PFSK-1 (cell line): Measurements from ENCODE around the gene CD80.

ENCODE experiments used
- FOXP2 ChIP-seq: optimal IDR thresholded peaks from 2 replicates; pipeline ENCODE3; 2011; ENCODE audit warnings: borderline replicate concordance, control low read depth, inconsistent platforms; ENCODE audit not compliant: insufficient read depth; ENCODE audit errors: extremely low read length, extremely low read depth
- POLR2AphosphoS5 ChIP-seq: IDR thresholded peaks from 2 replicates; pipeline ENCODE4 v1.6.1; 2012; ENCODE audit warnings: low read depth, mild to moderate bottlenecking, control low read depth, low read length, moderate library complexity
- SIN3A ChIP-seq: IDR thresholded peaks from 2 replicates; pipeline ENCODE4 v1.6.1; 2012; ENCODE audit warnings: mild to moderate bottlenecking, low read length, moderate library complexity, borderline replicate concordance; ENCODE audit not compliant: insufficient read depth
- TAF1 ChIP-seq: IDR thresholded peaks from 2 replicates; pipeline ENCODE4 v1.6.1; 2012; ENCODE audit warnings: low read length, control low read depth, borderline replicate concordance; ENCODE audit not compliant: insufficient read depth
- TF ChIP-seq, protein P1 (sequence below), 2 experiments: IDR thresholded peaks; 2 replicates each; pipeline versions ENCODE4 v1.6.1 to v1.8.0; 2011 to 2012; ENCODE audit warnings: low read depth in 2 of 2, low read length in 2 of 2, control low read depth in 1 of 2, inconsistent platforms in 1 of 2, mild to moderate bottlenecking in 1 of 2, moderate library complexity in 1 of 2; ENCODE audit not compliant: insufficient read depth in 1 of 2

Gene CD80

DNA sequence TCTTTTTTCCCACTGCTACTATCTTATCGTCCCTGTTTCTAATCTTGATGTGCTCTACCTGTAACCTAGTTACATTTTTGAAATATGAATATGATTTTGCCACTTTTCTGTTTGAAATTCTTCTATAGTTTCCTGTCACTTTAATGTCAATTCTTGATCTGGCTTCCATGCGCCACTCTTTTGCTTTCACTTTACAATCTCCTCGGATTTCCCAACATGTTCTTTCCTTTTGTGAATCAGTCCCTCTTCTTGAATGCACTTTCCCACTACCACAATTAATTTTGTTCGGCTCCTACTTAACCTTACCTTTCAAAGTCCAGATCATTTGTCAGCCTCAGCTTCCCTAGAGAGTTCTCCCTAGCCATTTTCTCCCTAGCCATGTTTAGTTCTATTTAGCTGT is 52.8 kb downstream of the CD80 start:
- TF ChIP-seq FOXP2 (no peak), TAF1 (no peak), POLR2AphosphoS5 (no peak), SIN3A (no peak)
- TF ChIP-seq, protein P1, sequence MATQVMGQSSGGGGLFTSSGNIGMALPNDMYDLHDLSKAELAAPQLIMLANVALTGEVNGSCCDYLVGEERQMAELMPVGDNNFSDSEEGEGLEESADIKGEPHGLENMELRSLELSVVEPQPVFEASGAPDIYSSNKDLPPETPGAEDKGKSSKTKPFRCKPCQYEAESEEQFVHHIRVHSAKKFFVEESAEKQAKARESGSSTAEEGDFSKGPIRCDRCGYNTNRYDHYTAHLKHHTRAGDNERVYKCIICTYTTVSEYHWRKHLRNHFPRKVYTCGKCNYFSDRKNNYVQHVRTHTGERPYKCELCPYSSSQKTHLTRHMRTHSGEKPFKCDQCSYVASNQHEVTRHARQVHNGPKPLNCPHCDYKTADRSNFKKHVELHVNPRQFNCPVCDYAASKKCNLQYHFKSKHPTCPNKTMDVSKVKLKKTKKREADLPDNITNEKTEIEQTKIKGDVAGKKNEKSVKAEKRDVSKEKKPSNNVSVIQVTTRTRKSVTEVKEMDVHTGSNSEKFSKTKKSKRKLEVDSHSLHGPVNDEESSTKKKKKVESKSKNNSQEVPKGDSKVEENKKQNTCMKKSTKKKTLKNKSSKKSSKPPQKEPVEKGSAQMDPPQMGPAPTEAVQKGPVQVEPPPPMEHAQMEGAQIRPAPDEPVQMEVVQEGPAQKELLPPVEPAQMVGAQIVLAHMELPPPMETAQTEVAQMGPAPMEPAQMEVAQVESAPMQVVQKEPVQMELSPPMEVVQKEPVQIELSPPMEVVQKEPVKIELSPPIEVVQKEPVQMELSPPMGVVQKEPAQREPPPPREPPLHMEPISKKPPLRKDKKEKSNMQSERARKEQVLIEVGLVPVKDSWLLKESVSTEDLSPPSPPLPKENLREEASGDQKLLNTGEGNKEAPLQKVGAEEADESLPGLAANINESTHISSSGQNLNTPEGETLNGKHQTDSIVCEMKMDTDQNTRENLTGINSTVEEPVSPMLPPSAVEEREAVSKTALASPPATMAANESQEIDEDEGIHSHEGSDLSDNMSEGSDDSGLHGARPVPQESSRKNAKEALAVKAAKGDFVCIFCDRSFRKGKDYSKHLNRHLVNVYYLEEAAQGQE (IDR thresholded peaks at IDR 0.05; ENCODE audit: insufficient read depth in 1 of 2, low read depth in 2 of 2, low read length in 2 of 2): no peak

DNA sequence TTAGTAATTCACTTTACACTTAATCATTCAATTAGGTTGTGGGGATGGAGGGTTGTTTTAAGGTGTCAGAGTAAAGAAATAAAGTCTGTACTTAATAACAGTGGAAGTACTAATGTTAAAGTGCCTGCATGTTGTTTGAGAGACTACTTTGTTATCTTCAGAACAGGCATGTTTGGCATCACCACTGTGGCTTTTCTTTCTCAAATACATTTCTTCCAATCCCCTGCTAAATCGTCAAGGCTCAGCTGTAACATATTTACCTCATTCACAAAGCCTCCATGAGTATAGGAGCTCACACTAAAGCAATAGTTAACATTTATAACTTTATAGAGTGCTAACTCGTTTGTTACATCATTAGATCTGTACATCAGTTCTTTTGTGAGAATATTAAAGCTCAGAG is 58.5 kb downstream of the CD80 start:
- TF ChIP-seq FOXP2 (no peak), SIN3A (no peak), POLR2AphosphoS5 (no peak), TAF1 (no peak)
- TF ChIP-seq, protein P1 (IDR thresholded peaks at IDR 0.05; ENCODE audit: insufficient read depth in 1 of 2, low read depth in 2 of 2, low read length in 2 of 2): no peak

DNA sequence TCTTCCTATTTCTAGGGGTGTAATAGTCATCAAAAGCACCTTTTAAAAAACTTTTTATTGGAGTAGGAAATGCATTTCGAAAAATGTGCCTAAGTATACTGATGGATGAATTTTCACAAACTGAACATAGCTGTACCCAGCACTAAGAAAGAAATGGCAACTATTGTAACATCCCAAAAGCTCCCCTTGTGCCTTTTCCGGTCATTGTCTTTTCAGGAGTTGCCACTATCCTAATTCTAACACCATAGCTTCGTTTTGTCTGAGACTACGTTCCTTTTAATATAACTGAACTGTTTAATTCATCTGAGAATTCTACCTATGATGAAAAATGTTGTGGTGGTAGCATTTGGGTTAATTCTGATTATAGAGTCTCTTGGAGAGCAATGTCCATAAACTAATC is 59.1 kb downstream of the CD80 start:
- TF ChIP-seq, protein P1 (IDR thresholded peaks at IDR 0.05; ENCODE audit: insufficient read depth in 1 of 2, low read depth in 2 of 2, low read length in 2 of 2): no peak
- TF ChIP-seq SIN3A: no peak
- no peak for TF ChIP-seq POLR2AphosphoS5
- TF ChIP-seq FOXP2: no peak
- TF ChIP-seq TAF1: no peak

DNA sequence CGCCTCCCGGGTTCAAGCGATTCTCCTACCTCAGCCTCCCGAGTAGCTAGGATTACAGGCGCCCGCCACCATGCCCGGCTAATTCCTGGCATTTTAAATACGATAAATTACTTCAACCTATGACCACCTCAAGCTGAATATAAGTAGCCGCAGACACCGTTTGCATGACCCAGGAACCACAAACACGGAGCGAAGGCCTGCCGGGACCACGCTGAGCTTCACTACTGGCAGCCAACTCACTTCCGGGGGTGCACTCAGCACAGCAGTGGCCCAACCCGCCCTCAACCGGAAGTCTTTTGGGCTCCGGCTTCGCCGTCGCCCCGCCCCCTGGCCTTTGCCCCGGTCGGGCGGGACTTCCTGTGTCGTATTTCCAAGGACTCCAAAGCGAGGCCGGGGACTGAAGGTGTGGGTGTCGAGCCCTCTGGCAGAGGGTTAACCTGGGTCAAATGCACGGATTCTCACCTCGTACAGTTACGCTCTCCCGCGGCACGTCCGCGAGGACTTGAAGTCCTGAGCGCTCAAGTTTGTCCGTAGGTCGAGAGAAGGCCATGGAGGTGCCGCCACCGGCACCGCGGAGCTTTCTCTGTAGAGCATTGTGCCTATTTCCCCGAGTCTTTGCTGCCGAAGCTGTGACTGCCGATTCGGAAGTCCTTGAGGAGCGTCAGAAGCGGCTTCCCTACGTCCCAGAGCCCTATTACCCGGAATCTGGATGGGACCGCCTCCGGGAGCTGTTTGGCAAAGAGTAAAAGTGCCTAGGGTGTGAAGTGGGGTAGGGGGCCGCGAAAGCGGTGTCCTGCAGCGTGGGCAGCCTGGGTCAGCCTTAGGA is 61.0 kb downstream of the CD80 start, which contains the start of gene TIMMDC1:
TIMMDC1 (plus strand) TSS at position 362 of the 826 bp plus-strand sequence; CDS start at position 549, 187 bp downstream.
- peak; percentile 90; the same call in 1 of the 2 replicates for TF ChIP-seq TAF1
- TF ChIP-seq, protein P1 (IDR thresholded peaks at IDR 0.05; ENCODE audit: insufficient read depth in 1 of 2, low read depth in 2 of 2, low read length in 2 of 2): 0 out of 4 replicates have a peak, but pooled peaks of 1 of the 2 experiments have one; percentile 6
- peak; percentile 91 for TF ChIP-seq POLR2AphosphoS5
- peak; percentile 67 for TF ChIP-seq FOXP2
- TF ChIP-seq SIN3A: no peak
